ENCODE results near the gene SEC24B.
"Not testable (repeated sequence)": the region's sequence is repeated elsewhere in the genome, so short reads cannot be mapped to it uniquely, and the experiment has no call there.

Gene SEC24B

GRCh38 chr4:109499513-109499912 is 65.9 kb downstream of the SEC24B start:
- no peak for DNase-seq (ENCODE audit: low read depth in 2 of 3, low spot score in 2 of 3)

DNA sequence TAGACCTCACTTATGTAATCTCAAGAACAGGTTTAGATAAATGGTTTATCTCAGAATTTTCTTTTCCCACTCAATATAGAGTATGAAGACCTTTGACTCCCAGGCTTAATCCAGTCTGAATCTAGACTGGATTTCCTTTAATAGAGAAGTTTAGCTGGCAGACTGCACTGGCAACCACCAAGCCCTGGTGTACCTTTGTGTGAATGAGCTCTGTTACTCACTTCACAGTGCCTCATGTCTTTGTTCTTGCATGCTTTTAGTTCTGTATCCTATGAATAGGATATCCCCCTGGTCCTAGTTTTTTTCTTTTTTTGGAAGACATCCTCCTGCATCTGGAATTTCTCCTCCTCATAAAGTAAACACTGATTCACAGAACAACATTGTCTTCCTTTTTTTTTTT is 73.3 kb downstream of the SEC24B start:
- no peak for DNase-seq (ENCODE audit: low read depth in 2 of 3, low spot score in 2 of 3)

- no peak for DNase-seq (ENCODE audit: low read depth in 2 of 3, low spot score in 2 of 3)
These were observed 77.1 kb downstream of the SEC24B start for GRCh38 chr4:109510687-109511086.

DNA sequence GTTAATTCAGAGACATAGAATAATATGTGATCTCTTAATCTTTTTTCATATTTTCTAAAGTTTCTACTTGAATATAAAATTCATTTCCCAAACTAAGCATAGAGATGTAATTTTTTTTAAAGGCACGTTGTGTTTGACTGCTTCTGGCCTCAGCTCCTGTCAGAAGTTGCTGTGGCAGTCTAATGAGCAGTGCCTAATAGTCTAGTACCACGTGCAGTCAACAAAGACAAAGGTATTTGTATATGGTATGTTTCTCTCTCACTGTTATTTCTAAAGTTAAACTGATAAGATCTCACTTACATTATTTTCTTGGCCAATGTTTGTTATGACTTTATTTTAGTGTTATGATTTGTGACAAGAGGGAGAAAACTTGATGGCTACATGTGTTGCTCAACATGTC is 77.8 kb downstream of the SEC24B start:
- no peak for DNase-seq (ENCODE audit: low read depth in 2 of 3, low spot score in 2 of 3)

GRCh38 chr4:109513368-109513767 is 79.8 kb downstream of the SEC24B start:
- not testable (repeated sequence) for DNase-seq (ENCODE audit: low read depth in 2 of 3, low spot score in 2 of 3)

GRCh38 chr4:109532182-109532581 is 98.6 kb downstream of the SEC24B start:
- no peak for DNase-seq (ENCODE audit: low read depth in 2 of 3, low spot score in 2 of 3)

GRCh38 chr4:109545401-109545800 is 111.8 kb downstream of the SEC24B start:
- no peak for DNase-seq (ENCODE audit: low read depth in 2 of 3, low spot score in 2 of 3)

DNA sequence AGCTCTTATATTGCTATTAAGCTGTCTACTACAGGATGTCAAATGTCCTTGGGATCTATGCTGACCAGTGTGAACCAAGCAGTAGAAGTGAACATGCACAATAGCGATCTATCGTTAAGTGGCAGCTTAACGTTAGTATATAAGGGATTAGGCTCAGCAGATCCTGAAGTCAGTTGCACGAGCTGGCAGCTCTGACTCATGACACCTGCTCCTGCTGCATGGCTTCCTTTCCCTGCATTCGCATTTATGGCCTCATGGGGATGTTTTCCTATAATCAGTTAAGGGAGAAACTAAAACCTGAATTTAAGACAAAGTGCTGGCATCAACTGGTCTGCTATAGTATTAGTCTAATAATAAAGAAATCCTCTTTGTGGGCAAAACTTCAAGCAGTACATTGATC is 113.8 kb downstream of the SEC24B start:
- no peak for DNase-seq (ENCODE audit: low read depth in 2 of 3, low spot score in 2 of 3)

GRCh38 chr4:109548655-109549054 is 115.0 kb downstream of the SEC24B start:
- no peak for DNase-seq (ENCODE audit: low read depth in 2 of 3, low spot score in 2 of 3)

DNA sequence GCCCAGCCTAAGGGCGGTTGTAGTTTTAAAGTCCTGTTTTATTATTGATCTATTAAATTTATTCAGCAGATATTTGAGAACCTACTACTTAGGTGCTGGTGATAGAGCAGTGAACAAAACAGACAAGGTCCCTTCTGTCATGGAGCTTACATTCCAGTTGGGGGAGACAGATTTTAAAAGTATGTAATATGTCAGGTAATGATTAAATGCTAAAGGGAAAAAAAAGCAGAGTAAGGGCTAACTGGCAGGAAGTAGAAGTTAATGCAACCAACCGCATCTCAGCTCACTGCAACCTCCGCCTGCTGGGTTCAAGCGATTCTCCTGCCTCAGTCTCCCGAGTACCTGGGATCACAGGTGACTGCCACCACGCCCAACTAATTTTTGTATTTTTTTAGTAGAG is 118.6 kb downstream of the SEC24B start:
- DNase-seq (ENCODE audit: low read depth in 2 of 3, low spot score in 2 of 3): no peak

DNA sequence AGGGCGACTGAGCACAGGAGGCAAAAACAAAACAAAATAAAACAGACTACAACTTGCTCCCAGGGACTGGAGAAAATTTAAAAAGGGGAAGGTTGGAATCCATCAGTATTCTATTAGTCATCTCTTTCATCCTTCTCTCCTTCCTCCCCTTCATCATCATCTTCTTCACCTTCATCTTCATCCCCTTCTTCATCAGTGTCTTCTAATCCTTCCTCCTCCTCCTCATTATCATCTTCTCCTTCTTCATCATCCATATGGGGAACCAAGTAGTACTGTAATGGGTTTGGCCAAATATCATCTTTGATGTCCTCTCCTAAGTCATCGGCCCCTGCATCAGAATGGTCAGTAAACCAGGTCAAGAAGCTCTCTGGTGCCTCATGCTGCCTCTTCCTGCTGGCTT is 119.5 kb downstream of the SEC24B start:
- DNase-seq (ENCODE audit: low read depth in 2 of 3, low spot score in 2 of 3): no peak

GRCh38 chr4:109554971-109555370 is 121.4 kb downstream of the SEC24B start:
- no peak for DNase-seq (ENCODE audit: low read depth in 2 of 3, low spot score in 2 of 3)

- DNase-seq (ENCODE audit: low read depth in 2 of 3, low spot score in 2 of 3): no peak
These were observed 123.8 kb downstream of the SEC24B start for GRCh38 chr4:109557433-109557832.

- not testable (repeated sequence) for DNase-seq (ENCODE audit: low read depth in 2 of 3, low spot score in 2 of 3)
These were observed 124.5 kb downstream of the SEC24B start for GRCh38 chr4:109558095-109558494.

DNA sequence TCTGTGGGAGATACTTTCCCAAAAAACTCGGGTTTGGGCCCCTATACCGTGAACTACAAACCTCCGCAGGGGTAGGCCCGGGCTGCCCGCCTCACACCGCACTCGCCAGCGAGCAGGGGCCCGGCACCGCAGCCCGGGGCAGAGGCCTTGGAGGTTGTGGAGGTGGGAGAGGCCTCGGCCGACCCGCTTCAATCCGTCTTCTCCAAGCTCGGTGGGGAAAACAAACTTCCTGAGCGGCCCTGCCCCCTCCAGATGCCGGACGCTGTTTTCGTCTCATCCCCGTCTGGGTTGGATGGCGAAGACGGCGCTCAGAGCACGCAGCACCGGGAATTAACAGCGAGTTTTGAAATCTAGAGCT is 126.0 kb downstream of the SEC24B start:
- DNase-seq (ENCODE audit: low read depth in 2 of 3, low spot score in 2 of 3): peak; percentile 12 to 38 (median 20)

- DNase-seq (ENCODE audit: low read depth in 2 of 3, low spot score in 2 of 3): peak; percentile 67 to 84 (median 75)
These were observed 126.5 kb downstream of the SEC24B start, which contains the start of gene MCUB for GRCh38 chr4:109559983-109560686. TSS of gene MCUB (plus strand) at chr4:109560246. CDS start at chr4:109560338, 92 bp downstream.

GRCh38 chr4:109560687-109561461 is 127.3 kb downstream of the SEC24B start:
- peak; percentile 25 to 55 (median 34) for DNase-seq (ENCODE audit: low read depth in 2 of 3, low spot score in 2 of 3)

DNA sequence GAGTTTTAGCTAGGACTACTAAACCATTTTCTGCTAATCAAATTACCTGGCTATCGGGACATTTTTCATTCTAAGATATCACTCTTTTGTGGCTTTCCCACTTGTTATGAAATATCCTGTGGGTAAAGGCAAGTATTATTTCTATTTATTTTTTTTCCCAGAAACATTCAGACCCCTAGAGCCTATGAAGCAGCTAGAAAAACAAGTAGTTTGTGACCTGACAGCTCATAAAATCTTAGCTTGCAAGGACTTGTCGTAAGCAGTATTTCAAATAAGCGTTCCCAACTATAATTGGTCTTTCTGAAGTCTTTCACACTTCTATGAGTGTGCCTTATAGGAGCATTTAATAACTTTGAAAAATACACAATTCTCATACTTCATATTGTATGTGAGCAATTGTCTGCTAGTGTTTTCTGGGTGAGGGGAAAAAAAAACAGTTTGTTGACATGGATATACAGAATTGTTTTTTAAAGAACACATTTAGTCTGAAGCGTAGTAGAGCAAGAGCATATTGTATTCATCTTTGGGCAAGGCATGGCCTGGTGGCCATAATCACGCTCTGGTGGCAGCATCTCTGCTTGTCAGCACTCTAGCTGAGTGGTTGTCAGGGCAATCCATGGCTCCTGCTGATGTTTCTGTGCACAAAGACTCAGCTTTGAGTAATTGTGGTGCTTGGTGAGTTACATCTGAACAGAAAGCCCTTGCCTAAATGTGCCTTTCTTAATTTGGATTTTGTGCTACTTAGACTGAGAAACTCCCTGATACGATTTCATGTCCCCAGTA is 129.0 kb downstream of the SEC24B start:
- DNase-seq (ENCODE audit: low read depth in 2 of 3, low spot score in 2 of 3): no peak

- no peak for DNase-seq (ENCODE audit: low read depth in 2 of 3, low spot score in 2 of 3)
These were observed 137.9 kb downstream of the SEC24B start for GRCh38 chr4:109571494-109571893.

DNA sequence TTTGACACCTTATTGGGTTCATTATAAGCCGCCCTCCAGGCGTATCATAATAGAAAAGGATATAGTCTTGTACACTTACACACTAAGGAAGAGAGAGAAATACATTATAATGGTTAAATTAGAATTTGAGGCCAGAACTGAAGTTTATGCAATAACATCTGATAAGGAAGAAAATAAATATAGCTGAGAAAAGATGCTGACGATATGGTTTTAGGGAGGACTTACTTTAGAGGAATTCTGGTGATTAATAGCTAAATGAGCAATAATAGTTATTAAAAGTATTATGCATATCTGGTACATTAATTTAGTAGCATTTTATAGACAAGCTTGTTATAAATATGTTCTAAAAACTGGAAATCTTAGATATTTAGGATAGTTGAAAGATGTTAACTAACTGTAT is 138.5 kb downstream of the SEC24B start:
- no peak for DNase-seq (ENCODE audit: low read depth in 2 of 3, low spot score in 2 of 3)

- no peak for DNase-seq (ENCODE audit: low read depth in 2 of 3, low spot score in 2 of 3)
These were observed 140.8 kb downstream of the SEC24B start for GRCh38 chr4:109574443-109574850.

All from activated CD8-positive, alpha-beta memory T cell treated with anti-CD3 and anti-CD28 coated beads for 48 hours (primary cell).